ENCODE measurements around the gene NHEJ1. TPM values are rescaled to one million over a fixed set of nuclear protein-coding genes. Genes with fewer than 3 reads are reported as not detected.
A peak's percentile ranks its signal among the peaks of the same experiment; 100 is the strongest.

NHEJ1 gene
- total RNA-seq, 1 experiment from 2014 or later: 16.7 TPM

DNA sequence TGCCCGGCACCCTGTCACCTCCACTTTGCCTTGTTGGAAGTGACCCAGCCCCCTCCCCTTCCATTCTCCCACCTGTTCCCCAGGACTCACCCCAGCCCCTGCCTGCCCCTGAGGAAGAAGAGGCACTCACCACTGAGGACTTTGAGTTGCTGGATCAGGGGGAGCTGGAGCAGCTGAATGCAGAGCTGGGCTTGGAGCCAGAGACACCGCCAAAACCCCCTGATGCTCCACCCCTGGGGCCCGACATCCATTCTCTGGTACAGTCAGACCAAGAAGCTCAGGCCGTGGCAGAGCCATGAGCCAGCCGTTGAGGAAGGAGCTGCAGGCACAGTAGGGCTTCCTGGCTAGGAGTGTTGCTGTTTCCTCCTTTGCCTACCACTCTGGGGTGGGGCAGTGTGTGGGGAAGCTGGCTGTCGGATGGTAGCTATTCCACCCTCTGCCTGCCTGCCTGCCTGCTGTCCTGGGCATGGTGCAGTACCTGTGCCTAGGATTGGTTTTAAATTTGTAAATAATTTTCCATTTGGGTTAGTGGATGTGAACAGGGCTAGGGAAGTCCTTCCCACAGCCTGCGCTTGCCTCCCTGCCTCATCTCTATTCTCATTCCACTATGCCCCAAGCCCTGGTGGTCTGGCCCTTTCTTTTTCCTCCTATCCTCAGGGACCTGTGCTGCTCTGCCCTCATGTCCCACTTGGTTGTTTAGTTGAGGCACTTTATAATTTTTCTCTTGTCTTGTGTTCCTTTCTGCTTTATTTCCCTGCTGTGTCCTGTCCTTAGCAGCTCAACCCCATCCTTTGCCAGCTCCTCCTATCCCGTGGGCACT is 21.9 kb upstream of the NHEJ1 start:
- ChIA-PET CTCF (no interaction called here), POLR2A (ENCODE audit: unreplicated experiment) (no interaction called here)
- H3K79me2 ChIP-seq (ENCODE audit: low read length): peaks cover 26% of the 10 kb centered on the region
- no peaks in the 10 kb centered on the region for H3K27me3 ChIP-seq (ENCODE audit: low read length)
- DNase-seq (no peak), ATAC-seq (no peak)
- no TSS peak for BruUV-seq (replicated peaks)
- no peaks in the 10 kb centered on the region for H3F3A ChIP-seq (ENCODE audit: low read length, unreplicated experiment)
- peaks cover 4% of the 10 kb centered on the region; the same call in 1 of the 2 replicates for H4K20me1 ChIP-seq (ENCODE audit: low read length)
- no peak overlapping the region for H3K9ac ChIP-seq (ENCODE audit: low read length)
- H3K4me1 ChIP-seq (ENCODE audit: insufficient read depth, low read length): peaks cover 11% of the 10 kb centered on the region
- no peak overlapping the region for H3K4me3 ChIP-seq (ENCODE audit: low read length)
- TF ChIP-seq, protein P1, sequence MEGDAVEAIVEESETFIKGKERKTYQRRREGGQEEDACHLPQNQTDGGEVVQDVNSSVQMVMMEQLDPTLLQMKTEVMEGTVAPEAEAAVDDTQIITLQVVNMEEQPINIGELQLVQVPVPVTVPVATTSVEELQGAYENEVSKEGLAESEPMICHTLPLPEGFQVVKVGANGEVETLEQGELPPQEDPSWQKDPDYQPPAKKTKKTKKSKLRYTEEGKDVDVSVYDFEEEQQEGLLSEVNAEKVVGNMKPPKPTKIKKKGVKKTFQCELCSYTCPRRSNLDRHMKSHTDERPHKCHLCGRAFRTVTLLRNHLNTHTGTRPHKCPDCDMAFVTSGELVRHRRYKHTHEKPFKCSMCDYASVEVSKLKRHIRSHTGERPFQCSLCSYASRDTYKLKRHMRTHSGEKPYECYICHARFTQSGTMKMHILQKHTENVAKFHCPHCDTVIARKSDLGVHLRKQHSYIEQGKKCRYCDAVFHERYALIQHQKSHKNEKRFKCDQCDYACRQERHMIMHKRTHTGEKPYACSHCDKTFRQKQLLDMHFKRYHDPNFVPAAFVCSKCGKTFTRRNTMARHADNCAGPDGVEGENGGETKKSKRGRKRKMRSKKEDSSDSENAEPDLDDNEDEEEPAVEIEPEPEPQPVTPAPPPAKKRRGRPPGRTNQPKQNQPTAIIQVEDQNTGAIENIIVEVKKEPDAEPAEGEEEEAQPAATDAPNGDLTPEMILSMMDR (conservative IDR thresholded peaks at IDR 0.05; ENCODE audit: low read depth, low read length): no peak
- no peak for TF ChIP-seq EZH2phosphoT487 (IDR thresholded peaks at IDR 0.05; ENCODE audit: borderline replicate concordance, low read length)
- intact Hi-C loops (cut with micrococcal nuclease): no loop called here
- no peaks in the 10 kb centered on the region for H3K9me3 ChIP-seq (ENCODE audit: low read length)
- H3K36me3 ChIP-seq (ENCODE audit: low read depth, low read length): peaks cover 16% of the 10 kb centered on the region; the same call in 1 of the 2 replicates
- H2AFZ ChIP-seq (ENCODE audit: low read length): no peak overlapping the region
- no peaks in the 10 kb centered on the region for H3K9me2 ChIP-seq (replicated peaks; ENCODE audit: low read length)
- H3K27ac ChIP-seq (ENCODE audit: low read length): no peak overlapping the region
- H3K4me2 ChIP-seq (ENCODE audit: low read length): no peak overlapping the region

DNA sequence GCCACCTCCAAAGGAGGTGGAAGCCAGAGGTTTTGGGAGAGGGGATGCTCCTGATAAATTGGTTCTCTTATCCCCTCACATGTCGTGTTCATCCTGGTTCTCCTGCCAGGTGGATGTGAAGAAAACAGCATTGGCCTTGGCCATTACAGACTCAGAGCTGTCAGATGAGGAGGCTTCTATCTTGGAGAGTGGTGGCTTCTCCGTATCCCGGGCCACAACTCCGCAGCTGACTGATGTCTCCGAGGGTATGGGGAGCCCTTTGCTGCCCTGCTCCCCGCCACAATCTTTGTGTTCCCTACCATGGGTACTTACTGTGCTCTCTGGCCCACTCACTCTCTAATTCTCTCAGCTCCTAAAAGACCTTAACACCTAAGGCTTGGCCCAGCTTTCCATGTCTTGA is 20.9 kb upstream of the NHEJ1 start:
- peaks cover 27% of the 10 kb centered on the region for H3K79me2 ChIP-seq (ENCODE audit: low read length)
- ATAC-seq (no peak), DNase-seq (no peak)
- CTCF ChIA-PET: no interaction called here
- H3F3A ChIP-seq (ENCODE audit: low read length, unreplicated experiment): peaks cover 5% of the 10 kb centered on the region
- peaks cover 4% of the 10 kb centered on the region; the same call in 1 of the 2 replicates for H4K20me1 ChIP-seq (ENCODE audit: low read length)
- TF ChIP-seq EZH2phosphoT487 (IDR thresholded peaks at IDR 0.05; ENCODE audit: borderline replicate concordance, low read length): no peak
- TF ChIP-seq, protein P1 (conservative IDR thresholded peaks at IDR 0.05; ENCODE audit: low read depth, low read length): no peak
- no peak for TF ChIP-seq EZH2 (IDR thresholded peaks at IDR 0.05; ENCODE audit: low read length, unreplicated experiment)
- TSS peak; percentile 0 for BruUV-seq (replicated peaks)
- no peak overlapping the region for H3K4me2 ChIP-seq (ENCODE audit: low read length)
- H3K9ac ChIP-seq (ENCODE audit: low read length): no peak overlapping the region
- H3K9me3 ChIP-seq (ENCODE audit: low read length): no peaks in the 10 kb centered on the region
- H3K27me3 ChIP-seq (ENCODE audit: low read length): no peaks in the 10 kb centered on the region
- peaks cover 17% of the 10 kb centered on the region for H3K4me1 ChIP-seq (ENCODE audit: insufficient read depth, low read length)
- H3K36me3 ChIP-seq (ENCODE audit: low read depth, low read length): peaks cover 16% of the 10 kb centered on the region; the same call in 1 of the 2 replicates
- no peak overlapping the region for H3K27ac ChIP-seq (ENCODE audit: low read length)
- intact Hi-C loops (cut with micrococcal nuclease): no loop called here
- POLR2A ChIA-PET (ENCODE audit: unreplicated experiment): no interaction called here
- no peak overlapping the region for H3K4me3 ChIP-seq (ENCODE audit: low read length)
- no peaks in the 10 kb centered on the region for H3K9me2 ChIP-seq (replicated peaks; ENCODE audit: low read length)
- no peak overlapping the region for H2AFZ ChIP-seq (ENCODE audit: low read length)

DNA sequence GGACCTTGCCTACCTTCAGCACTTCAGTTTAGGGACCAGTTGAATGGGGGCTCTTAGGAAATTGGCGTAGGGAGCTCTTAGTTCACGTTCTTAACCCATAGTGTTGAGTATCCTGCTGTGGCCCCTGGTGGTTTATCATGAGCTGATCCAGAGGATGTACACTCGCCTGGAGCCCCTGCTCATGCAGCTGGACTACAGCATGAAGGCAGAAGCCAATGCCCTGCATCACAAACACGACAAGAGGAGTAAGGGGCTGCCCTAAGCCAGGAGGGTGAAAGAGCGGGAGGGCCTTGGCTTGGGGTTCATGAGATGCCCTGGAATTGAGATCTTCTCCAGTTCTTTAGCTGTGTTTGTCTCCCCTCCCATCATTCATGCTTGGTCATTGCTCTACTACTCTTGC is 20.3 kb upstream of the NHEJ1 start:
- POLR2A ChIA-PET (ENCODE audit: unreplicated experiment): no interaction called here
- Histone ChIP-seq H3F3A (ENCODE audit: low read length, unreplicated experiment) (peaks cover 5% of the 10 kb centered on the region), H3K9me2 (replicated peaks; ENCODE audit: low read length) (no peaks in the 10 kb centered on the region), H3K4me3 (ENCODE audit: low read length) (no peak overlapping the region), H3K36me3 (ENCODE audit: low read depth, low read length) (peaks cover 16% of the 10 kb centered on the region; the same call in 1 of the 2 replicates), H3K27ac (ENCODE audit: low read length) (no peak overlapping the region), H3K9me3 (ENCODE audit: low read length) (no peaks in the 10 kb centered on the region), H4K20me1 (ENCODE audit: low read length) (peaks cover 4% of the 10 kb centered on the region; the same call in 1 of the 2 replicates), H3K4me1 (ENCODE audit: insufficient read depth, low read length) (peaks cover 17% of the 10 kb centered on the region), H3K4me2 (ENCODE audit: low read length) (no peak overlapping the region), H2AFZ (ENCODE audit: low read length) (no peak overlapping the region), H3K27me3 (ENCODE audit: low read length) (no peaks in the 10 kb centered on the region), H3K9ac (ENCODE audit: low read length) (no peak overlapping the region), H3K79me2 (ENCODE audit: low read length) (peaks cover 32% of the 10 kb centered on the region)
- TF ChIP-seq EZH2phosphoT487 (IDR thresholded peaks at IDR 0.05; ENCODE audit: borderline replicate concordance, low read length): no peak
- CTCF ChIA-PET: no interaction called here
- no TSS peak for BruUV-seq (replicated peaks)
- intact Hi-C loops (cut with micrococcal nuclease): no loop called here
- DNase-seq (no peak), ATAC-seq (no peak)

All from PC-3 (cell line).